SK-N-SH (cell line): ENCODE measurements around the gene PHKG1.

Experiments
- GATA2 ChIP-seq: sonication (generic); formaldehyde crosslinking; IDR thresholded peaks from 2 replicates; pipeline ENCODE4 v1.5.0; 2020; ENCODE audit warnings: mild to moderate bottlenecking, missing genetic modification reagents
- TF ChIP-seq, protein P1 (sequence below): fragments of 200-600 bp; sonication (generic); IDR thresholded peaks from 2 replicates; pipeline ENCODE4 v1.6.1; 2017; ENCODE audit warnings: antibody characterized with exemption, mild to moderate bottlenecking, moderate library complexity
- TF ChIP-seq, protein P2 (sequence below): IDR thresholded peaks from 2 replicates; pipeline ENCODE4 v1.4.0; 2012; ENCODE audit warnings: low read depth

DNA sequence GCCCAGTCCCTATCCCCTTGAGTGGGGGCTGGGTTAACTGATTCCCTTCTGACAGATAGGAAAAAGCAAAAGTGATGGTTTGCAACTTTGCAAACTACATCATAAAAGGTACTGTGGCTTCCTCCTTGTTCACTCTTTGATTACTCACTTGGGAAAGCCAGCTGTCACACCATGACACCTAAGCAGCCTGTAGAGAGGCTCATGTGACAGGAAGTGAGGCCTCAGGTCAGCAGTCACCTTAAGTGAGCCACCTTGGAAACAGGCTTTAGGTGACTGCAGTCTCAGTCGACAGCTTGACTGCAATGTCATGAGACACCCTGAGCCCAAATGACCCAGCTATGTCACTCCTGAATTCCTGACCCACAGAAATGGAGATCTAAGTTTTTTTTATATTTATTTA lies 17.9 kb upstream of the PHKG1 start:
- TF ChIP-seq, protein P1, sequence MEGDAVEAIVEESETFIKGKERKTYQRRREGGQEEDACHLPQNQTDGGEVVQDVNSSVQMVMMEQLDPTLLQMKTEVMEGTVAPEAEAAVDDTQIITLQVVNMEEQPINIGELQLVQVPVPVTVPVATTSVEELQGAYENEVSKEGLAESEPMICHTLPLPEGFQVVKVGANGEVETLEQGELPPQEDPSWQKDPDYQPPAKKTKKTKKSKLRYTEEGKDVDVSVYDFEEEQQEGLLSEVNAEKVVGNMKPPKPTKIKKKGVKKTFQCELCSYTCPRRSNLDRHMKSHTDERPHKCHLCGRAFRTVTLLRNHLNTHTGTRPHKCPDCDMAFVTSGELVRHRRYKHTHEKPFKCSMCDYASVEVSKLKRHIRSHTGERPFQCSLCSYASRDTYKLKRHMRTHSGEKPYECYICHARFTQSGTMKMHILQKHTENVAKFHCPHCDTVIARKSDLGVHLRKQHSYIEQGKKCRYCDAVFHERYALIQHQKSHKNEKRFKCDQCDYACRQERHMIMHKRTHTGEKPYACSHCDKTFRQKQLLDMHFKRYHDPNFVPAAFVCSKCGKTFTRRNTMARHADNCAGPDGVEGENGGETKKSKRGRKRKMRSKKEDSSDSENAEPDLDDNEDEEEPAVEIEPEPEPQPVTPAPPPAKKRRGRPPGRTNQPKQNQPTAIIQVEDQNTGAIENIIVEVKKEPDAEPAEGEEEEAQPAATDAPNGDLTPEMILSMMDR, result no peak
- TF ChIP-seq GATA2 (CRISPR knock-in tag), result no peak
- TF ChIP-seq, protein P2, sequence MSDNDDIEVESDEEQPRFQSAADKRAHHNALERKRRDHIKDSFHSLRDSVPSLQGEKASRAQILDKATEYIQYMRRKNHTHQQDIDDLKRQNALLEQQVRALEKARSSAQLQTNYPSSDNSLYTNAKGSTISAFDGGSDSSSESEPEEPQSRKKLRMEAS, result no peak
